ENCODE data around the gene LRRN2. TPM values are rescaled to one million over a fixed set of nuclear protein-coding genes. Genes with fewer than 3 reads are reported as not detected.

Gene LRRN2
- total RNA-seq, 1 experiment from 2014 or later = 4.6 TPM

DNA sequence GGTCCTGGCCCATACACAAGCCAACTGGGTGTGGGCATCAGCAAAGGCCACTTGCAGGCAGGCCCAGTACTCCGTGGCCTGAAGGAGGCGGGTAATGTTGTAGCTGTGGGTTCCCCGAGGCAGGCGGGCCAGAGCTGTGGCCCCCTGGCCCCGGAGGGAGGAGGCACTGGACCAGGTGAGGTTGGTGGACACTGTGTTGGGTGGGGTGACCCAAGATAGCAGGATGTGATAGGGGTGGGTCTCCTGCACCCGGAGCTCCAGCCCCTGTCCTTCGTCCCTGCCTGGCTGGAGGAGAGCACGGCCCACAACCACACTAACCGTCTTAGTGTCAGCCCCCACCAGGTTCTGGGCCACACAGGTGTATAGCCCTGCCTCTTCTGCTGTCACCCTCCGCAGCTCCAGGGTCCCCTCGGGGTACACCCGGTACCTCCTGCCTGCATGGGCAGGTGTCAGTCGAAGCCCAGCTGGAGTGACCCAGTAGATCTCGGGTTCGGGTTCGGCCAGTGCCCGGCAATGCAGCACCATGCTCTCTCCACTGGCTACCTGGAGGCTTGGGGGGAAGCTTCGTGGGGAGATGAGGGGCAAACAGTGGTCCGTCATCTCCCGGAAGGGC is 67.3 kb downstream of the LRRN2 start:
- TF ChIP-seq, protein P1, sequence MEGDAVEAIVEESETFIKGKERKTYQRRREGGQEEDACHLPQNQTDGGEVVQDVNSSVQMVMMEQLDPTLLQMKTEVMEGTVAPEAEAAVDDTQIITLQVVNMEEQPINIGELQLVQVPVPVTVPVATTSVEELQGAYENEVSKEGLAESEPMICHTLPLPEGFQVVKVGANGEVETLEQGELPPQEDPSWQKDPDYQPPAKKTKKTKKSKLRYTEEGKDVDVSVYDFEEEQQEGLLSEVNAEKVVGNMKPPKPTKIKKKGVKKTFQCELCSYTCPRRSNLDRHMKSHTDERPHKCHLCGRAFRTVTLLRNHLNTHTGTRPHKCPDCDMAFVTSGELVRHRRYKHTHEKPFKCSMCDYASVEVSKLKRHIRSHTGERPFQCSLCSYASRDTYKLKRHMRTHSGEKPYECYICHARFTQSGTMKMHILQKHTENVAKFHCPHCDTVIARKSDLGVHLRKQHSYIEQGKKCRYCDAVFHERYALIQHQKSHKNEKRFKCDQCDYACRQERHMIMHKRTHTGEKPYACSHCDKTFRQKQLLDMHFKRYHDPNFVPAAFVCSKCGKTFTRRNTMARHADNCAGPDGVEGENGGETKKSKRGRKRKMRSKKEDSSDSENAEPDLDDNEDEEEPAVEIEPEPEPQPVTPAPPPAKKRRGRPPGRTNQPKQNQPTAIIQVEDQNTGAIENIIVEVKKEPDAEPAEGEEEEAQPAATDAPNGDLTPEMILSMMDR (conservative IDR thresholded peaks at IDR 0.05) = no peak
- no peak for TF ChIP-seq EZH2 (IDR thresholded peaks at IDR 0.05; ENCODE audit: low read depth)
- no peak for DNase-seq
- Histone ChIP-seq H2AFZ (no peak overlapping the region), H3K27me3 (ENCODE audit: insufficient read depth, low read depth) (no peaks in the 10 kb centered on the region), H3K4me3 (no peak overlapping the region), H3F3A (ENCODE audit: insufficient read depth, low read depth) (peaks cover 32% of the 10 kb centered on the region; the same call in 1 of the 2 replicates), H3K4me1 (replicated peaks; ENCODE audit: insufficient read depth) (peaks cover 34% of the 10 kb centered on the region), H3K9me2 (ENCODE audit: insufficient read depth) (no peaks in the 10 kb centered on the region), H3K4me2 (no peak overlapping the region), H3K27ac (no peak overlapping the region), H3K36me3 (ENCODE audit: low read depth) (no peaks in the 10 kb centered on the region), H3K79me2 (ENCODE audit: low read depth) (no peaks in the 10 kb centered on the region), H4K20me1 (ENCODE audit: insufficient read depth) (no peaks in the 10 kb centered on the region), H3K9me3 (ENCODE audit: insufficient read depth, low read depth) (no peaks in the 10 kb centered on the region)
- ChIA-PET CTCF (no interaction called here), POLR2A (ENCODE audit: unreplicated experiment) (no interaction called here)
- BruUV-seq (replicated peaks) = no TSS peak
- intact Hi-C loops (cut with micrococcal nuclease; ENCODE audit: unreplicated experiment) = no loop called here

DNA sequence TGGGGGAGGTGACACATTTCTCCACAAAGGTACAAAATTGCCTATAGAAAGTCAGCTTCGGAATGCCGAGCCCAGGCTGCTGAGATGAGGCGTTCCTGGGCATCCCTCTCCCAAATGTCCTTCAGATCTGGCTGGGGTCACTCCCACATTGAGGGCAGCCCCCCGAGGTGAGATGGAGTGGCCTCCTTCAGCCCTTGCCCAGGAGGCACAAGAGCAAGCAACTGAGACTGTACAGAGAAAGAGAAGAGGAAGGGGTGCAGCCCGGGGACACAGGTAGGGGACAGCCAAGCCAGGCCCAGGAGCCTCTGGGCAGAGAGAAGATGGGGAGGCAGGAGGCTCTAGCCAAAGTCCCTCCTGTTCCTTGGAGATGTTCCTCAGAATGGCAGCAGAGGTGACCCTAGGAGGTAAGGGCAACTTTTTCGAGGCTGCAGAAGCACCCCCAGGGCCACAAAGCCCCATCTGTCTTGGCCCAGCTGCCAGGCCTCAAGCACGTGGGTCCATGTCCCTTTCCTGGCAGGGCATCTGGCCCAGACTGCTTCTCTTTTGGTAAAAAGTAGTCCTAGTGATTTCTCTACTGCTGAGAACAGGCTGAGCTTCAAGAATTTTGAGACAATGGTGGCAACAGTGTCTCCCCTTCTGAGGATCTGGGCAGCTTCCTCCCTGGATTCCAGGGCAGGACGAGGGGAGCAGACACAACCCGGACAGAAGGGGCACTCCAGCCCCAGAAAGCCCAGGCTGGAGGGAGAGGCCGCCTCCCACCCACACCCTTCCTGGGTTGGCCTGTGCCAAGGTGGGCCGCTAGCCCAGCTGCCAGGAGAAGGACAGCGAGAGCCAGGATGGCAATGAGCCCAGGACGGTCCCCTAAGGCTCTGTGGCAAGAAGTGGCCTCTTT is 68.0 kb downstream of the LRRN2 start:
- intact Hi-C loops (cut with micrococcal nuclease; ENCODE audit: unreplicated experiment) = no loop called here
- H3K4me3 ChIP-seq = no peak overlapping the region
- ChIA-PET CTCF (no interaction called here), POLR2A (ENCODE audit: unreplicated experiment) (no interaction called here)
- no peak overlapping the region for H2AFZ ChIP-seq
- H3K9me3 ChIP-seq (ENCODE audit: insufficient read depth, low read depth) = no peaks in the 10 kb centered on the region
- no peaks in the 10 kb centered on the region for H3K9me2 ChIP-seq (ENCODE audit: insufficient read depth)
- no peaks in the 10 kb centered on the region for H3K79me2 ChIP-seq (ENCODE audit: low read depth)
- H3F3A ChIP-seq (ENCODE audit: insufficient read depth, low read depth) = peaks cover 26% of the 10 kb centered on the region; the same call in 1 of the 2 replicates
- H3K4me1 ChIP-seq (replicated peaks; ENCODE audit: insufficient read depth) = peaks cover 27% of the 10 kb centered on the region
- no peaks in the 10 kb centered on the region for H3K27me3 ChIP-seq (ENCODE audit: insufficient read depth, low read depth)
- no peaks in the 10 kb centered on the region for H4K20me1 ChIP-seq (ENCODE audit: insufficient read depth)
- TF ChIP-seq, protein P1 (conservative IDR thresholded peaks at IDR 0.05) = no peak
- TF ChIP-seq EZH2 (IDR thresholded peaks at IDR 0.05; ENCODE audit: low read depth) = no peak
- H3K27ac ChIP-seq = no peak overlapping the region
- BruUV-seq (replicated peaks) = no TSS peak
- H3K4me2 ChIP-seq = no peak overlapping the region
- no peaks in the 10 kb centered on the region for H3K36me3 ChIP-seq (ENCODE audit: low read depth)
- no peak for DNase-seq

DNA sequence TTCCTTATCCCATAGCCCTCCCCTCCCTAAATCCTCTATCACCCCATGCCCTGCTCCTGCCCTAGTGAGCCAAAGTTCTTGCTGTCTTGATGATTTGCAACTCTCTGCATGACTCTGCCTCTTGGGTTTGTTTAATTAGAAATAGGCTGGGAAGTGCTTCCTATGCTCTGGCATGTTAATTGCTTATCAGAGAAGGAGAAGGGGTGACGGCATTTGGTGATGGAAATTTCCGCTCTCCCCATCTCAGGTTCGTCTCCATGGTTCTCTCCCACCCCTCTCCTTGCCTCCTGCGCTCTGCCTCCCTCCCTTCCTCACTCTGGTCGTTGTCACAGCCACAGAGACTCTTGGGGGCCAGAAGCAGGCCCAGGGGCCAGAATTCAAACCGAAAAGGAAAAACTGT is 68.9 kb downstream of the LRRN2 start:
- Histone ChIP-seq H3K9me3 (ENCODE audit: insufficient read depth, low read depth) (no peaks in the 10 kb centered on the region), H3K4me3 (no peak overlapping the region), H3K27ac (no peak overlapping the region), H3K4me2 (no peak overlapping the region), H3F3A (ENCODE audit: insufficient read depth, low read depth) (peaks cover 17% of the 10 kb centered on the region; the same call in 1 of the 2 replicates), H4K20me1 (ENCODE audit: insufficient read depth) (no peaks in the 10 kb centered on the region), H3K36me3 (ENCODE audit: low read depth) (no peaks in the 10 kb centered on the region), H3K4me1 (replicated peaks; ENCODE audit: insufficient read depth) (peaks cover 18% of the 10 kb centered on the region), H3K27me3 (ENCODE audit: insufficient read depth, low read depth) (no peaks in the 10 kb centered on the region), H2AFZ (no peak overlapping the region), H3K79me2 (ENCODE audit: low read depth) (no peaks in the 10 kb centered on the region), H3K9me2 (ENCODE audit: insufficient read depth) (no peaks in the 10 kb centered on the region)
- no peak for DNase-seq
- no TSS peak for BruUV-seq (replicated peaks)
- intact Hi-C loops (cut with micrococcal nuclease; ENCODE audit: unreplicated experiment) = no loop called here
- TF ChIP-seq, protein P1 (conservative IDR thresholded peaks at IDR 0.05) = no peak
- TF ChIP-seq EZH2 (IDR thresholded peaks at IDR 0.05; ENCODE audit: low read depth) = no peak
- ChIA-PET POLR2A (ENCODE audit: unreplicated experiment) (no interaction called here), CTCF (no interaction called here)

Measured in PC-9 (cell line).